Measurements from ENCODE around the gene DUS4L. TPM values are rescaled to one million over a fixed set of nuclear protein-coding genes. Genes with fewer than 3 reads are reported as not detected.

The DUS4L gene
- total RNA-seq, 2 experiments from 2014 or later = 14.9 to 23.0 TPM

DNA sequence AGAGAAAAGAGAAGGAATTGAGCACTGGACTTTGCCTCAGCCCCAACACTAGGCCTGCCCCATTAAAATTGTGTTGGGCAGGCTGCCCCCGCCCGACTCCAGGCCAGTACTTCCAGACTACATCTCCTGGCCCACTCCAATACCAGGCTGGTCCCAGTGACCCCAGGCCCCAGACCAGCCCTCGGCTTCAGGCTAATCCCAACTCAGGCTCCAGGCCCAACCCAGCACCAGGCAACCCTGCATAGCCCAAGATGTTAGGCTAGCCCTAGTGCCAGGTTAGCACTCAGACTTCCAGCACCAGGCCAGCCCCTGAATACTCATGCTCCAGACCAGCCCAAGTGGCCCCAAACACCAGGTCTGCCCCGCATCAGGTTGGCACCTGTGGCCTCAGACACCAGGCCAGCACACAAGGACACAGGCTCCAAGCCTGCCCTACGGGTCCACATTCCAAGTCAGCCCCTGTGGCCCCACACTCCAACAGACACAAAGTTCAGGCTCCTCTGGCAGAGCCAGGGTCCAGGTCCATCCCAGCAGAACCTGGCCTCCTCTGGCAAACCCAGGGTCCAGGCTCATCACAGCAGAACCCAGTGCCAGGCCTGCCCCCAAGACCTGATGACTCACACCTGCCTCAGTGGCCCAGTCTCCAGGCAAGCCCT, 20.3 kb upstream of the DUS4L start:
- no peaks in the 10 kb centered on the region for H3K4me1 ChIP-seq (ENCODE audit: insufficient read depth, low read length, poor library complexity, severe bottlenecking)
- H3K4me2 ChIP-seq (ENCODE audit: low read length) = no peak overlapping the region
- H3K9me2 ChIP-seq (ENCODE audit: insufficient read depth, low read length) = no peaks in the 10 kb centered on the region
- no peak for TF ChIP-seq CTCF (conservative IDR thresholded peaks at IDR 0.05; ENCODE audit: low read length)
- no peak for TF ChIP-seq EZH2phosphoT487 (IDR thresholded peaks at IDR 0.05; ENCODE audit: borderline replicate concordance, low read depth, low read length)
- H3K79me2 ChIP-seq (ENCODE audit: insufficient read depth, low read depth, low read length) = no peaks in the 10 kb centered on the region
- H3K27ac ChIP-seq (ENCODE audit: low read depth, low read length, poor library complexity, severe bottlenecking) = no peak overlapping the region
- BruUV-seq (replicated peaks) = no TSS peak
- intact Hi-C loops (cut with micrococcal nuclease; ENCODE audit: unreplicated experiment) = no loop called here
- H4K20me1 ChIP-seq (ENCODE audit: insufficient read depth, low read length) = no peaks in the 10 kb centered on the region
- DNase-seq (ENCODE audit: low spot score) = no peak
- H2AFZ ChIP-seq (ENCODE audit: low read length) = no peak overlapping the region
- ChIA-PET POLR2A (no interaction called here), CTCF (ENCODE audit: unreplicated experiment) (no interaction called here)
- H3K9me3 ChIP-seq (ENCODE audit: low read length) = peaks cover 12% of the 10 kb centered on the region; the same call in 1 of the 2 replicates
- H3K4me3 ChIP-seq (ENCODE audit: low read depth, low read length, poor library complexity, severe bottlenecking) = no peak overlapping the region
- peaks cover 77% of the 10 kb centered on the region for H3K36me3 ChIP-seq (ENCODE audit: insufficient read depth, low read length)

DNA sequence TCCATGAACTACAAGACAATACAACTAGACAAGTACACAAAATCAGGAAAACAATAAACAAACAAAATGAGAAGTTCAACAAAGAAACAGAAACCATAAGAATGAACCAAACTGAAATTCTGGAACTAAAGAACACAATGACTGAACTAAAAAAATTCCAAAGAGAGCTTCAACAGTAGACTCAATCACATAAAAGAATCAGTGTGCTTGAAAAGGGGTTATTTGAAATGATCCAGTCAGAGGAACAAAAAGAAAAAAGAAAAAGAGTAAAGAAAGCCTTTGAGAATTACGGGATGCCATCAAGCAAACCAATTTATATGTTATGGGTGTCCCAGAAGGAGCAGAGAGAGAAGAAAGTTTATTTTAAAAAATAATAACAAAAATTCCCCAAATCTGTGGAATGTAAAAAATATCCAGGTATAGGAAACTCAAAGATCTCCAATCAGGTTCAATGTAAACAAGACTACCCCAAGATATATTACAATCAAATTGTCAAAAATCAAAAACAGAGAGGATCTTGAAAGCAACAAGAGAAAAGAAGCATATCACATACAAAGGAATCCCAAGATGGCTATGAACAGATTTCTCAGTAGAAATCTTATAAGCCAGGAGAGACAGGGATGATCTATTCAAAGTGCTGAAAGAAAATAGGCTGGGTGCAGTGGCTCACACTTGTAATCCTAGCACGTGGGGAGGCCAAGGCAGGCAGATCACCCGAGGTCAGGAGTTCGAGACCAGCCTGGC, 18.8 kb upstream of the DUS4L start:
- H3K4me1 ChIP-seq (ENCODE audit: insufficient read depth, low read length, poor library complexity, severe bottlenecking) = no peaks in the 10 kb centered on the region
- BruUV-seq (replicated peaks) = no TSS peak

More for the DNA sequence above, 18.8 kb upstream of the DUS4L start:
- no peak for TF ChIP-seq EZH2phosphoT487 (IDR thresholded peaks at IDR 0.05; ENCODE audit: borderline replicate concordance, low read depth, low read length)
- TF ChIP-seq CTCF (conservative IDR thresholded peaks at IDR 0.05; ENCODE audit: low read length) = no peak
- peaks cover 79% of the 10 kb centered on the region for H3K36me3 ChIP-seq (ENCODE audit: insufficient read depth, low read length)
- no peak overlapping the region for H3K27ac ChIP-seq (ENCODE audit: low read depth, low read length, poor library complexity, severe bottlenecking)
- H3K79me2 ChIP-seq (ENCODE audit: insufficient read depth, low read depth, low read length) = no peaks in the 10 kb centered on the region
- no peak for DNase-seq (ENCODE audit: low spot score)
- no peaks in the 10 kb centered on the region for H3K9me2 ChIP-seq (ENCODE audit: insufficient read depth, low read length)
- POLR2A ChIA-PET = no interaction called here
- CTCF ChIA-PET (ENCODE audit: unreplicated experiment) = no interaction called here
- H3K4me3 ChIP-seq (ENCODE audit: low read depth, low read length, poor library complexity, severe bottlenecking) = no peak overlapping the region
- no peak overlapping the region for H2AFZ ChIP-seq (ENCODE audit: low read length)
- H4K20me1 ChIP-seq (ENCODE audit: insufficient read depth, low read length) = no peaks in the 10 kb centered on the region
- peaks cover 12% of the 10 kb centered on the region; the same call in 1 of the 2 replicates for H3K9me3 ChIP-seq (ENCODE audit: low read length)
- H3K4me2 ChIP-seq (ENCODE audit: low read length) = no peak overlapping the region
- intact Hi-C loops (cut with micrococcal nuclease; ENCODE audit: unreplicated experiment) = no loop called here
